Activated CD4-positive, alpha-beta memory T cell treated with anti-CD3 and anti-CD28 coated beads for 36 hours (primary cell): ENCODE results near the gene CLIP3. TPM values are rescaled to one million over a fixed set of nuclear protein-coding genes. Genes with fewer than 3 reads are reported as not detected.

ENCODE experiments used
- CTCF ChIA-PET: fragments of 350-600 bp; sonication (Branson Sonifier 250); formaldehyde crosslinking; loops from one replicate; lab custom pipeline; 2021; ENCODE audit warnings: antibody characterized with exemption, inconsistent platforms; lab: Charles Lee
- POLR2A ChIA-PET: fragments of 350-600 bp; sonication (Branson Sonifier 250); formaldehyde crosslinking; loops from one replicate; lab custom pipeline; 2021; ENCODE audit warnings: antibody characterized with exemption; lab: Charles Lee
- DNase-seq: peaks from one replicate; pipeline ENCODE4 v3.0.0-alpha.2; 2020
- H3K27ac Mint-ChIP-seq: one replicate; pipeline ENCODE4 v1.8.0; 2021; ENCODE audit warnings: mixed read lengths
- H3K27me3 Mint-ChIP-seq: one replicate; pipeline ENCODE4 v1.8.0; 2021; ENCODE audit warnings: mixed read lengths
- H3K36me3 Mint-ChIP-seq: one replicate; pipeline ENCODE4 v1.8.0; 2021; ENCODE audit warnings: mixed read lengths
- H3K4me1 Mint-ChIP-seq: one replicate; pipeline ENCODE4 v1.8.0; 2021; ENCODE audit warnings: low read depth, mixed read lengths
- H3K4me3 Mint-ChIP-seq: one replicate; pipeline ENCODE4 v1.8.0; 2021; ENCODE audit warnings: mild to moderate bottlenecking, mixed read lengths
- H3K9me3 Mint-ChIP-seq: one replicate; pipeline ENCODE4 v1.8.0; 2021; ENCODE audit warnings: mixed read lengths
- intact Hi-C: fragments of 100-400 bp; cut with micrococcal nuclease; formaldehyde crosslinking; loops from one replicate; pipeline ENCODE4 v1.15.1; 2023
- total RNA-seq, 2 experiments: library from RNA; stranded (reverse); gene quantifications; one replicate each; pipeline ENCODE4 v1.2.3, GENCODE V29; 2021

CLIP3 gene
- total RNA-seq, 2 experiments from 2014 or later: 0.12 to 0.44 TPM

DNA sequence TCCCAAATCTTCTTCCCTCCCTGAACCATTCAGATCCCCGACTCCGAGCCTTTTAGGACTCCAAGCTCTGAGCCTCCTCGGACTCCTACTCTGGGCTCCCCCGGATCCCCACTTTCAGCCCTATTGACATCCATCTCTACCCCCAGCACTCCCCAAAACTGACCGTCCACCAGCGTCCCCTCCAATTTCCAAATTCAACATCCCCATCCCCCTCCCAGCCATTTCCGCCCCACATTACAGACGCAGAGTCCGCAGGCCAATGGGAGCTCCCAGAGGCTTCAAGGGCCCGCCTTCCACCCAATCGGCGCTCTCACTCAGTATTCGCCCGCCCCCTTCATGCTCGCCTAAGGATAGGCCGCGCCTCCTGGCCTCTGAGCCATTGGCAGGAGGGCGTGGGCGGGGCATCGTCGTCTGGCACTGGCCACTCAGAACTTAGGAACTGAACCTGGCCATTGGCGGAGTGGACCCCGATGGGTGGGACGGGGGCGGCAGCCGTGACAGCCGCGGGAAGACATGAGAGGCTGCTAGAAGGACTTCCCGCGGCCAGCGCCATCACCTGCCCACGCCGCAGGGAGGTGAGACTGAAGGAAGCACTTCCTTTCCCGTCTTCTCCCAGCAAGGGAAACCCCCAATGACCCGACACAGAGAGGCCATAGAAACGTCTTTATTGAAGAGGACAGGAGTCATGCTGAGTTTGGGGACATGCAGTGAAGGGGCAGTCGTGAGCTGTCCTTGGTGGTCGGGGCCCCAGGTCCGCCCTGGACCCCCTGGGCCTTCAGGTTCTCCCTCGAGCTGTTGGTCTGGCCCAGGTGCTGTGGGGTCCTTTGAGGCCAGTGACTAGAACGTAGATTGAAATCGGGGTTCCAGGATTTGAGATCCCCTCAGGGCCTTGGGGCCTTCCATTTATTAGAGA, 18.4 kb downstream of the CLIP3 start, which contains the start of gene ALKBH6:
ALKBH6 (minus strand) TSS at position 202 of the 913 bp plus-strand sequence. CDS start 816 bp downstream, outside the sequence.
- DNase-seq: peak; percentile 100
- Mint-ChIP-seq H3K9me3 (no peaks in the 10 kb centered on the region), H3K27ac (peak within 1 kb of the TSS; percentile 95), H3K4me3 (peak within 1 kb of the TSS; percentile 99), H3K27me3 (no peaks in the 10 kb centered on the region), H3K4me1 (peaks cover 37% of the 10 kb centered on the region), H3K36me3 (peaks cover 4% of the 10 kb centered on the region)
- intact Hi-C loops: loop anchor here (1.0 to 2.0 kb wide), 3 partner anchors 19 to 101 kb away; partner anchors contain the start of genes SDHAF1, TBCB, THAP8 and WDR62
- CTCF ChIA-PET: interaction anchor here (0.7 to 1.3 kb wide), 3 partner anchors 17 to 959 kb away, joined by 3 to 5 read pairs (median 5); no protein-coding TSS in a partner anchor
- POLR2A ChIA-PET: interaction anchor here (1.2 to 1.7 kb wide), 5 partner anchors 20 to 114 kb away, joined by 3 to 12 read pairs (median 4); partner anchors contain the start of genes POLR2I, SDHAF1, THAP8 and WDR62

DNA sequence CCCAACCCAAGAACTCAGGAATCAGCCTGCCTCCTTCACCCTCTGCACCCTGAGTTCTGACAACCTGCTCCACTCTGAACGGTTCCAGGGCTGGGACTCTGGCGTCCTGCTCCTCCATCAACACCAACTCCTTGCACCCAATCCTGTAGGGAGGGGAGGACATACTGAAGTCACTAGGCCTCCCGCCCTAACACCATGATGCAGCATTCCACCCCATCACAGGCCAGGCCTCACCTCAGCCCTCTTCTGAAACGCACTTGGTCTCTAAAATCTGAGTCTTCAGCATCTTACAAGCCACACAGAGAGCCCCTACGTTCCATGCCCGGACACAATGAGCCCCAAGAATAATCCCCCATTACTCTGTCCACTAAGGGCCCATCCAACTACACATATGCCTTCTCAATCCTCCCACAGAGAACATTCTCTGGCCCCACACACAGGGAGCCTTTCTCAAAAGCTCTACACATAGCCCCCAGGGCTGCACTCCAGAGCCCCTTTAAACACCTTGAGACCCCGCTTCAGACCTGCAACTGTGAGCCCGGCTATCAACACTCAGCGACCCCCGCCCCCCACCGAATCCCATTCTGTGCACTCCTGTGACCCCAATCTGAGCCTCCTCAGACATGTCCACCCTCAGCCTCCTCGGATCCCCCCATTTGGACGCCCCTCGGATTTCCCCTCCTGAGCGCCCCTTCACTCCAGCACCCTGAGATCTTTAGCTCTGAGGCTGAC, 19.2 kb downstream of the CLIP3 start:
- peaks cover 42% of the 10 kb centered on the region for H3K4me1 Mint-ChIP-seq
- H3K36me3 Mint-ChIP-seq: peaks cover 4% of the 10 kb centered on the region
- no peaks in the 10 kb centered on the region for H3K27me3 Mint-ChIP-seq
- ChIA-PET POLR2A (interaction anchor here (1.2 to 1.7 kb wide), 5 partner anchors 19 to 115 kb away, joined by 3 to 12 read pairs (median 4); partner anchors contain the start of genes POLR2I, SDHAF1, THAP8 and WDR62), CTCF (interaction anchor here (1.0 to 1.3 kb wide), 2 partner anchors 16 to 114 kb away, joined by 5 read pairs; no protein-coding TSS in a partner anchor)
- H3K27ac Mint-ChIP-seq: peak overlapping the region; percentile 95
- no peak for DNase-seq
- no peaks in the 10 kb centered on the region for H3K9me3 Mint-ChIP-seq
- H3K4me3 Mint-ChIP-seq: peak overlapping the region; percentile 99
- intact Hi-C loops: loop anchor here (1.0 to 2.0 kb wide), 3 partner anchors 19 to 102 kb away; partner anchors contain the start of genes SDHAF1, TBCB, THAP8 and WDR62

DNA sequence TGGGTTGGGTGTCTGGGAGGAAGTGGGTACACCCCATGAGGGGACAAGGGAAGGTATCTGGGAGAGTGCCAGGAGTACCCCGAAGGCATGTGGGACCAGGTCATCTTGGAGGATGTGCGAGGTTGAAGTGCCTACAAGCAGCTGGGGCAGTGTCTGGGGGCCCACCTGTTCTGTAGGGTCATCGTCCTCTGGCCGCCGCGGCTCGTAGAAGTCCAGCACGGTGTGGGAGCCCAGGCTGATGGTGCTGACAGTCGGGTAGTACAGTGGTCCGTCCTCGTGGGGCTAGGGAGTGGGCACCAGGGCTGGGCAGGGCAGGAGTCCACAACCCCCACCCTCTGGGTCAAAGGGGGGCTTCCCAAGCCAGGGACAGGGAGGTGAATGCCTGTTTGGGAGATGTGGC, 22.3 kb downstream of the CLIP3 start:
- DNase-seq: no peak
- no peaks in the 10 kb centered on the region for H3K9me3 Mint-ChIP-seq
- intact Hi-C loops: no loop called here
- no peaks in the 10 kb centered on the region for H3K36me3 Mint-ChIP-seq
- H3K4me3 Mint-ChIP-seq: no peak overlapping the region
- peaks cover 37% of the 10 kb centered on the region for H3K4me1 Mint-ChIP-seq
- no peak overlapping the region for H3K27ac Mint-ChIP-seq
- ChIA-PET POLR2A (no interaction called here), CTCF (interaction anchor here (2.4 kb wide), 1 partner anchor 16 kb away, joined by 8 read pairs; the partner anchor contains the start of gene SDHAF1)
- no peaks in the 10 kb centered on the region for H3K27me3 Mint-ChIP-seq

DNA sequence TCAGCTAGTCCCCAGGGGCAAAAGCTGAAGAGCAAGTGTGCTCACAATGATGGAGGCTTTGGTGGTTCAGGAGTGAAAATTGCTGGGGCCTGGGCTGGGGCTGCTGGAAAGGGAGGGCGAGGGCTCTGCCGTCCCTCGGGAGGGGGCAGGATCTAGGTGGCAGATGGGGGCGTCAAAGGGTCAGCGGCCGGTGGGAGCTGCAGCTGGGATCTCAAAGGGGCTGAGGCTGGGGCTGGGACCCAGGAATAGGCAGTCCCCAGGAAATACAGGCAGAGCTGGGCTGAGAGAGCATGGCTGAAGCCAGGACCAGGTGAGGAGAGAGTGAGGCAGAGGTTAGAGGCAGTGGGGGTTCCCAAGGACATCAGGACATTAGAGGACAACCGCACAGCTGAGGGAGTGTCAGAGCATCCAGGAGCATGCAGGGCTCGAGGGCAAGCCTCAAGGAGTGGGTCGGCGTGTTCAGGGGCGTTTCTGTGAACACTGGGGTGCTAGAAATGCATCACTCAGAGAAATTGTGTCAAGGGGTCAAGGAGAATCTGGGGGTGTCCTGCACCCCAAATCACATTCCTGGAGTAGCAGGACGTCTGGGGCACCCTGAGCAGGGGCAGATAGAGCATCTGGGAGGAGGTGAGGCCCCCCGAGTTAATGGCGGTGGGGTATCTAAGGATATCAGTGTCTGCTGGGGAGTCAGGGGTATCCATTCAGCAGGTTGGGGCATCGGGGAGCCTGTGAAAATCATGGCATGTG, 22.9 kb downstream of the CLIP3 start:
- no peaks in the 10 kb centered on the region for H3K36me3 Mint-ChIP-seq
- no peak overlapping the region for H3K27ac Mint-ChIP-seq
- no peak for DNase-seq
- peak overlapping the region; percentile 45 for H3K4me3 Mint-ChIP-seq
- H3K9me3 Mint-ChIP-seq: no peaks in the 10 kb centered on the region
- H3K4me1 Mint-ChIP-seq: peaks cover 31% of the 10 kb centered on the region
- intact Hi-C loops: no loop called here
- CTCF ChIA-PET: interaction anchor here (2.4 kb wide), 1 partner anchor 16 kb away, joined by 8 read pairs; the partner anchor contains the start of gene SDHAF1
- POLR2A ChIA-PET: no interaction called here
- no peaks in the 10 kb centered on the region for H3K27me3 Mint-ChIP-seq

DNA sequence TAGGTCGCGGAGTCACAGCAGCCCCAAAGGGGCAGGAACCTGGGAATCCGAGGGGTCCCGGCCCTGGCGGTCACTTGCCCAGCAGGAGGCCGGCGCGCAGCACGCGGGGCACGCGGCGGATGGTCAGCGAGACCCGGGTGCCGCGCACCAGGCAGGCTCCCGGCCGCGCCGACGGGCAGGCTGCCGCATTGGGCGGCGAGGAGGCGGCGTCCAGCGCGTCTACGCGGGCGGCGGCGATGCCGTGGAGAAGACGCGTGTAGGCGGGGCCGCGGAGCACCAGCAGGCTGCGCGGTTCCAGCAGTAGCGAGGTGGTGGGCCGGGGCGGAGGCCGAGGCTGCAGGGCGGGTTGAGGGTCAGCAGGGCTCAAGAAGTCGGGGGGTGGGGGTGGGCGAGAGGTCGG, 23.5 kb downstream of the CLIP3 start:
- no peaks in the 10 kb centered on the region for H3K27me3 Mint-ChIP-seq
- peak; percentile 69 for DNase-seq
- intact Hi-C loops: no loop called here
- ChIA-PET CTCF (interaction anchor here (2.4 kb wide), 1 partner anchor 15 kb away, joined by 8 read pairs; the partner anchor contains the start of gene SDHAF1), POLR2A (interaction anchor here (0.9 kb wide), 1 partner anchor 45 kb away, joined by 3 read pairs; the partner anchor contains the start of gene THAP8)
- no peak overlapping the region for H3K27ac Mint-ChIP-seq
- no peaks in the 10 kb centered on the region for H3K9me3 Mint-ChIP-seq
- peak overlapping the region; percentile 45 for H3K4me3 Mint-ChIP-seq
- no peaks in the 10 kb centered on the region for H3K36me3 Mint-ChIP-seq
- H3K4me1 Mint-ChIP-seq: peaks cover 26% of the 10 kb centered on the region

DNA sequence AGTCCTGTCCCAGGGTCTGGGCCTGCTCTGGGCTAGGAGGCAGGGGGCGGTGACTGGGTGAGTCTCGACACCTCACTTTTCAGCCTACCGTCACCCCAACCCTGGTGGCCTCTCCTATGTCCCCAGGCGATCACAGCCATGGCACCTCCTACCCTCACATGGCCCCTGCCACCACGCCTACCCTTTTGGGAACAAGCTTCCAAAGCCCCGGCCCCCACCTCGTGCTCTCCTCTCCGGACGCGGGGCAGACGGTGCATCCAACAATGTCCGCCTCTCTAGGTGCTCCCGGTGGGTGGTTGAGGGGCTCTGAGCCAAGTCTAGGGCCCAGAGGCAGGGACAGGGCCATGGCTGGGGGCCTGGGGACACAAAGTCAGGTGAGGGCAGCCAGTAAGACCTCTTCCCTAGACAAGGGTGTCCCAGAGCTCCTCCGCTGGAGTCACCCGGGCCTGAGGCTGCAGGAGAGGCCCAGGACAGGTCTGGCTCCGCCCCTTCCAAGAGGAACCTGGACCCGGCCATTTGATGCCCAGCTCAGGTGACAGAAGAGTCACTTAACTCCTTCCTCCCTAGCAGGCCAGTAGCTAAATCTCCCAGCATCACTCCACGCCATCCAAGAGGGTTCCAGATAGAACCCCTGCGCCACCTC, 24.2 kb downstream of the CLIP3 start, which contains the start of gene SYNE4:
SYNE4 (minus strand) TSS at position 478 of the 643 bp plus-strand sequence; CDS start at position 346, 132 bp downstream.
- CTCF ChIA-PET: interaction anchor here (2.4 kb wide), 1 partner anchor 14 kb away, joined by 8 read pairs; the partner anchor contains the start of gene SDHAF1
- H3K27ac Mint-ChIP-seq: no peak within 1 kb of the TSS
- H3K27me3 Mint-ChIP-seq: no peaks in the 10 kb centered on the region
- peak within 1 kb of the TSS; percentile 45 for H3K4me3 Mint-ChIP-seq
- DNase-seq: no peak
- no peaks in the 10 kb centered on the region for H3K9me3 Mint-ChIP-seq
- H3K4me1 Mint-ChIP-seq: peaks cover 20% of the 10 kb centered on the region
- intact Hi-C loops: no loop called here
- H3K36me3 Mint-ChIP-seq: no peaks in the 10 kb centered on the region
- POLR2A ChIA-PET: interaction anchor here (0.8 to 0.9 kb wide), 2 partner anchors 15 to 46 kb away, joined by 3 read pairs; partner anchors contain the start of gene THAP8

DNA sequence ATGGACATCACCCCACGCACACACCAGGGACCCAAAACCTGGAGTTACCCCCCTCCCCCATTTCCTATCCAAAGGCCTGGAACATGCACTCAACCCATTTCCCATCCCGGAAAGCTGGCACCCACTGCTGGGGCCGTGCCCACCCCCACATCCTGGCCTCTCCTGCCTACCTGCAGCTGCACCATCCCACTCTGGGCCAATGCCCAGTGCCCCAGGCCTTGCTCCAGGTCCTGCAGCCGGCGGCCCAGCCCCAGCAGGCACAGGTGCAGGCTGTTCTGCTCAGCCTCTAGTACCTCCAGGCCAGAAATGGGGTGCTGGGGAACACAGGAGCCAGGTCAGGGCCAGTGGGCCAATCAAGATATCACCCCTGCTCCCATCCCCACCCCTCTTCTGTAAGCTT, 25.7 kb downstream of the CLIP3 start:
- Mint-ChIP-seq H3K36me3 (no peaks in the 10 kb centered on the region), H3K4me3 (no peak overlapping the region), H3K27ac (no peak overlapping the region), H3K9me3 (no peaks in the 10 kb centered on the region), H3K4me1 (peaks cover 13% of the 10 kb centered on the region), H3K27me3 (no peaks in the 10 kb centered on the region)
- CTCF ChIA-PET: no interaction called here
- intact Hi-C loops: no loop called here
- DNase-seq: no peak
- POLR2A ChIA-PET: no interaction called here

DNA sequence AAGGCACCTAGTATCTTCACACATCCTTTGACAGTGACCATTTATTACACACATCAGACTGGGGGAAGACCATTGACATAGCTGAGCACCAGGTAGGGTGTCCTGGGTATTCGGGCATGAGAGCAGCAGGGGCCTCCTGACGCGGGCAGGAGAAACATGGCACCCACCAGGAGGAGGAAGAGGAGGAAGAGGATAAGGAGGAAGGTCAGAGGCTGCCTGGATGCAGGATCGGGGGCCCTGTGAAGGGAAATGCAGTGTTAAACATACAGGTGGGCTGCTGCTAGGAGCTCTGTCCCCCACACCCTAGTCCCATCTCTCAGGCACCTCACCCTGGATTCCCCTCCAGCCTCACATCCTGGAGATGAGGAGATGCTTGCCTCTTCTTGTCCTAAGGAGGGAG, 29.4 kb downstream of the CLIP3 start:
- Mint-ChIP-seq H3K4me1 (peaks cover 12% of the 10 kb centered on the region), H3K4me3 (no peak overlapping the region), H3K36me3 (peaks cover 6% of the 10 kb centered on the region), H3K27me3 (no peaks in the 10 kb centered on the region), H3K27ac (no peak overlapping the region), H3K9me3 (no peaks in the 10 kb centered on the region)
- POLR2A ChIA-PET: interaction anchor here (0.6 kb wide), 1 partner anchor 59 kb away, joined by 3 read pairs; no protein-coding TSS in a partner anchor
- DNase-seq: no peak
- intact Hi-C loops: no loop called here
- CTCF ChIA-PET: no interaction called here

DNA sequence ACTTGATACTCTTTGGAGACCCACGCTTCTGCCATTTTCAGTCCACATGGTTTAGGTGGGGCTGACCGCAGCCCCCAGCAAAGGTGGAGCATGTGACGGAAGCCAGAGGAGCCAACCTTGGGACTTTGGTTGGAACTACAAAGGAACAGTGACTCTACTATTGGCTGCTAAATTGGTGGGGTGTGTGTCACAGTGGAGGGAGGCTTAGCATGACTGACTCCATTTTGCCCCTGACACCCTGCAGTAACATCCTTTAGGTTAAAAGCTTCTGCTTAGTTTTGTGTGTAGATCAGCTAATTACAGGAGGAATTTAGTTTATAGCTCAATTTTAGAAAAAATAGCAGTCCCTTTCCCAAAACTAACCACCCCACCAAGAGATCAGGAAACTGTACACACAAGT, 31.1 kb downstream of the CLIP3 start:
- POLR2A ChIA-PET: no interaction called here
- H3K27ac Mint-ChIP-seq: no peak overlapping the region
- intact Hi-C loops: no loop called here
- CTCF ChIA-PET: no interaction called here
- no peaks in the 10 kb centered on the region for H3K27me3 Mint-ChIP-seq
- H3K9me3 Mint-ChIP-seq: no peaks in the 10 kb centered on the region
- H3K4me1 Mint-ChIP-seq: peaks cover 24% of the 10 kb centered on the region
- DNase-seq: no peak
- H3K36me3 Mint-ChIP-seq: peaks cover 11% of the 10 kb centered on the region
- no peak overlapping the region for H3K4me3 Mint-ChIP-seq

DNA sequence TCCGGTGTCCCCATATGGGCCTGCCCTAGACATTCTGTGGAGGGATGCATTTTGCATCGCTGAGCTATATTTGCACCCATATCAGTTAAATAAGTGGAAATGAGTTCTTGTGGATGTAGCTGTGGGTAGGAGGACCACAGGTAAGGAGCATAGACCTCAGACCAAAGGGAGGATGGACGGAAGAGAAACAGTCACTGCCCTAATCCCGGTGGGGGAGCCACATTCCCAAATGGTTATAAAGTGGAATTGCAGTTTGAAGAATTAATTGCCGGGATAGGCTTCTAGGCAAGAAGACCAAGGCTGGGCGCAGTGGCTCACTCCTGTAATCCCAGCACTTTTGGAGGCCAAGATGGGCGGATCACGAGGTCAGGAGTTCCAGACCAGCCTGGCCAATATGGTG, 35.9 kb downstream of the CLIP3 start:
- ChIA-PET POLR2A (interaction anchor here (3.8 kb wide), 1 partner anchor 17 kb away, joined by 12 read pairs; the partner anchor contains the start of gene ALKBH6), CTCF (interaction anchor here (1.7 kb wide), 1 partner anchor 17 kb away, joined by 5 read pairs; the partner anchor contains the start of gene ALKBH6)
- Mint-ChIP-seq H3K27me3 (no peaks in the 10 kb centered on the region), H3K36me3 (peaks cover 14% of the 10 kb centered on the region), H3K9me3 (no peaks in the 10 kb centered on the region), H3K27ac (peak overlapping the region; percentile 36), H3K4me3 (peak overlapping the region; percentile 88), H3K4me1 (peaks cover 40% of the 10 kb centered on the region)
- intact Hi-C loops: loop anchor here (5.0 kb wide), 2 partner anchors 39 to 131 kb away; no protein-coding TSS in a partner anchor
- no peak for DNase-seq
